ENCODE results near the gene CYB561D1.
A peak's percentile ranks its signal among the peaks of the same experiment; 100 is the strongest.

- peak; percentile 63 for TF ChIP-seq CTCF (tag by site-specific recombination; IDR thresholded peaks at IDR 0.05)
- TF ChIP-seq ZNF473 (tag by site-specific recombination; IDR thresholded peaks at IDR 0.05), result no peak
- TF ChIP-seq KLF9 (tag by site-specific recombination; IDR thresholded peaks at IDR 0.05; ENCODE audit: low read depth), result no peak
- TF ChIP-seq ZNF677 (tag by site-specific recombination; IDR thresholded peaks at IDR 0.05), result no peak
- no peak for TF ChIP-seq PATZ1 (tag by site-specific recombination; IDR thresholded peaks at IDR 0.05)
- no peak for TF ChIP-seq ZNF639 (tag by site-specific recombination; IDR thresholded peaks at IDR 0.05)
- TF ChIP-seq ZBTB7A (tag by site-specific recombination; IDR thresholded peaks at IDR 0.05; ENCODE audit: low read depth), result no peak
Observed at GRCh38 chr1:109499661-109500536, 6.0 kb downstream of the CYB561D1 start.

Data from HEK293 (cell line).